ENCODE results near the gene PPP2R5B.

Gene PPP2R5B

GRCh38 chr11:64884019-64884418, 40.5 kb upstream of the PPP2R5B start:
- H3K4me3 ChIP-seq (ENCODE audit: low read depth, low read length) = no peak overlapping the region
- no peak for DNase-seq (ENCODE audit: low read depth)
- no peak for TF ChIP-seq CTCF (conservative IDR thresholded peaks at IDR 0.05; ENCODE audit: low read depth, low read length)

DNA sequence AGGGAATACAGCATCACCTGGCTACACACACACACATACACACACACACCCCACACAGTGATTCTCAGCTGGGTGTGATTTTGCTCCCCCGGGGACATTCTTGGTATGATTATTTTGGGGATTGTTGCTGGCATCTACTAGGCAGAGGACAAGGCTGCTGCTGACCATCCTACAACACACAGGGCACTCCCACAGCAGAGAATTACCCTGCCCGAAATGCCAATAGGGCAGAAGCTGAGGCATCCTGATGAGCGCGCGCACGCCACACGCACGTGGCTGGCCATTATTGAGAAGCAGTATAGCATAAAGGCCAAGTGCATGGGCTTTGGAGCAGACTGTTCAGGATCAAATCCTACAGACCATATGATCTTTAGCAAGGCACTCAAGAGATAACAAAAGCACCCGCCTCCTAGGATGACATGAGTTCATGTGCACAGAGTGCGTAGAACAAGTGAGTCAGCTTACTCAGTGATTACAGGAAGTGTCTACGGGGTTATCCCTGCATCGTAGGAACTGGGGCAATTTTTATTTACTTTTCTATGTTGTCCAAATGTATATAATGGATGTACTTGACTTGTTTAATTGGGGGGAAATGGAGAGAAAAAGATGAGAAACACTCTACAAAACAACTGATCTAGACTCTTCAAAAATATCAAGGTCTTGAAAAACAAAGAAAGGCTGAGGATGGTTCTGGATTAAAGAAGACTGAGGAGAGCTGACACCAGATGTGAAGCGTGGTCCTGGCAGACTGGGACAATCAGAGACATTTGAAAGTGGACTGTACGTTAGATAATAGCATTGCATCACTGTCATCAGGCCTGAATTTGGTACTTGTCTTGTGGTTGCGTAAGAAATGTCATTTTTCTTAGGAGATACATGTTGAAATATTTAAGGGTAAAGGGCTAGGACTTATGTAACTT, 38.9 kb upstream of the PPP2R5B start:
- TF ChIP-seq CTCF (conservative IDR thresholded peaks at IDR 0.05; ENCODE audit: low read depth, low read length) = no peak
- H3K4me3 ChIP-seq (ENCODE audit: low read depth, low read length) = no peak overlapping the region
- peak; percentile 92 for DNase-seq (ENCODE audit: low read depth)

DNA sequence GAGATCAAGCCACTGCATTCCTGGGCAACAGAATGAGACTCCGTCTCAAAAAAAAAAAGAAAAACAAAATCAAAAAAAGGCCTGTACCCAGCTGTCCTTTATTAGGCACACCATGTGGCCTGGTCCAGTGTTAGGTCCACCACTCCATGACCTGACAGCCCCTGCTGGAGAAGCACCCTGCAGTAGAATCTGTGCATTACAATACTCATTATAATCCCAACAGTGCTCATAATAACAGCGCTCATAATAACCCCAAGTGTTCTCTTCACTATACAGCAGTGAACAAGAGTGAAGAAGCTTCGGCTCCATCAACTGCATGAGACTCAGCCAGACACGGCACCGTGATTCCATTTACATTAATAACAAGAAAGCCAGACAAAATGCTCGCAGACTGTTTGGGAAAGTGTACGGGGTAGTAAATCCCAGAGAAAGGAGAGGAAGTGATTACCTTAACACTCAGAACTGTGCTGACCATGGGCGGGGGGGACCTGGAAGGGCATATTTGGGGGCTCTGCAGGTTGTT, 37.2 kb upstream of the PPP2R5B start:
- no peak for TF ChIP-seq CTCF (conservative IDR thresholded peaks at IDR 0.05; ENCODE audit: low read depth, low read length)
- no peak for DNase-seq (ENCODE audit: low read depth)
- no peak overlapping the region for H3K4me3 ChIP-seq (ENCODE audit: low read depth, low read length)

DNA sequence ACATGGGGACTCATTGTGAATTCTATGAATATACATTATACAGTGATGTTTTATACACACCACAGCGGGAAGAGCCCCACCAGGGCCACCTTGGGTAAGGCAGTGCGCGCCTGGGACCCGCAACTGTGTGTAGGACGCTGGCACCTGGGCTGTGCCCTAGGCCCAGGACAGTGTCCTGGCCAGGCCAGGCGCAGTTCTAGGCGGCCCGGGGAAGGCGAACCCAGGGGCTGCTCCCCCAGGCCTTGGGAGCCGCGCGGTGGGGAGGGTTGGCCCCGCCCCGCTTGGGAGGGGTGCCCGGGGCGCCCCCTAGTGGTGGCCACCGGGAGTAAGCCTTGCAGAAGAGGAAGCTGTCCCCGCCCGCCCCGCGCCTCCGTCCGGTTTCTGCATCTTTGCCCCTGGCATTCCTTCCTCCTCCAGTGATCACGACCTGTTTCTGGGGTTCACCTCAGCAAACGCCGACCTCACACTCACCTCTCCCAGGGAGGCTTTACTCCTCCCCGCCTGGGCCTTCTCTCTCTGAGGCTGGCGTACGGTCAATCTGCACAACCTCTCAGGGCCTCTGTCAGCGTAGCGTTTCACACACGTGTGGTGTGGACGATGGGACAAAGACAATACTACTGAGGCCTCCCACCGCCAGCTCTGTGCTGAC, 36.6 kb upstream of the PPP2R5B start:
- peak overlapping the region; percentile 43 for H3K4me3 ChIP-seq (ENCODE audit: low read depth, low read length)
- TF ChIP-seq CTCF (conservative IDR thresholded peaks at IDR 0.05; ENCODE audit: low read depth, low read length) = peak; percentile 75

DNA sequence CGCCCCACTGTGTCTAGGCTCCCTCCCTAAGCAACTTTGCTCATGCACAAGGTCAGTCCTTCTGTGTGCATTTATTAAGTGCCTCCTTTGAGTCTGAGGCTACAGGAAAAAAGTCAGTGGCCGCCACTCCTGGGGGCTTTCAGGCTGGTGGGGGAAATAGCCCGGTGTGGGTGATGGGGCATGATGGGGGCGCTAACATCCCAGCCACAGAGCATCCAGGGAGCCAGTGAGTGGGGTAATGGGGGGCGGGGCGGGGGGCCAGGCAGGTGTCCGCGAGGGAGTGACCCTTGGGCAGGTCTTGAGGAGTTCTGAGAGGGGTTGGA, 36.1 kb upstream of the PPP2R5B start:
- no peak for DNase-seq (ENCODE audit: low read depth)
- H3K4me3 ChIP-seq (ENCODE audit: low read depth, low read length) = no peak overlapping the region
- TF ChIP-seq CTCF (conservative IDR thresholded peaks at IDR 0.05; ENCODE audit: low read depth, low read length) = no peak

More for the DNA sequence above, 36.6 kb upstream of the PPP2R5B start:
- peak; percentile 64 for DNase-seq (ENCODE audit: low read depth)

DNA sequence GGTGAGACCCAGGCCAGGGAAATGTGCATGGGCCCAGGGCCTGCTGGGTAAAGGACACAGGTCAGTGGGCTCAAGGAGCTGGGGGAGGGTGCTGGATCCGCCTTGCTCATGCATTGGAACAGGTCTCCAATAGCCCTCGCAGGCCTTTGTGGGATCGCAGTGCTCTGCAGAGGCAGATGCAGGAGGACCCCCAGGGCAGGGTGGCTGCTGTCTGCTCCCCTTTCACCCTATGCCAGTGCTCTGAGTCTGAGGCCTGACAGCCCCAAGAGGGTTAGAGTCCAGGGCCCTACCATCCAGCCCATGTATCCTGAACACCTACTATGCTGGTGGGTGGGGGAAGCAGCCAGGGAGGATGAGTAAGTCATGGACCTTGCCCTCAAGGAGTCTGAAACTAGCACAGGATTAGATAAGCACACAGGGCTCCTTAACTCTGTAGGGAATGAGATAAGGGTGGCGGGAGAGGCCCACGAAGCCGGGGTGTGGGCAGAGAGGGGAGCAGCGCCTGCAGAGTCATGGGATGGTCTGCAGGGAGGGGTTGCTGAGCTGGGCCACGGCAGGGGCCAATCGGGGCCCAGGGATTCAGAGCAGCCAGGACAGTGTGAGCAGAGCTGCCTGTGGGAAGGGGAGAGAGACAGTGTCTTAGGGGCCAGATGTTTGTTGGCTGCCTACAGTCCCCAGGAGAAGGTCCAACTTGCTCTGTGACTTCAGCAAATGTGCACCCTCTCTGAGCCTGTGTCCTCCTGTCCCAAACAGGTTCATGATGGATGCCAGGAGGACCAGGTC, 35.6 kb upstream of the PPP2R5B start:
- no peak for TF ChIP-seq CTCF (conservative IDR thresholded peaks at IDR 0.05; ENCODE audit: low read depth, low read length)
- no peak overlapping the region for H3K4me3 ChIP-seq (ENCODE audit: low read depth, low read length)
- no peak for DNase-seq (ENCODE audit: low read depth)

Data from choroid plexus epithelial cell (primary cell).